Islet of Langerhans (tissue), 1 donor: ENCODE results near the gene HDAC11.
A peak's percentile ranks its signal among the peaks of the same experiment; 100 is the strongest.
"Not testable (repeated sequence)": the region's sequence is repeated elsewhere in the genome, so short reads cannot be mapped to it uniquely, and the experiment has no call there.

ENCODE experiments used
- FAIRE-seq: peaks from one replicate; lab custom pipeline; 2011; peaks lifted over from hg19 to GRCh38; lab: Jason Lieb, UNC

Gene HDAC11, protein sequence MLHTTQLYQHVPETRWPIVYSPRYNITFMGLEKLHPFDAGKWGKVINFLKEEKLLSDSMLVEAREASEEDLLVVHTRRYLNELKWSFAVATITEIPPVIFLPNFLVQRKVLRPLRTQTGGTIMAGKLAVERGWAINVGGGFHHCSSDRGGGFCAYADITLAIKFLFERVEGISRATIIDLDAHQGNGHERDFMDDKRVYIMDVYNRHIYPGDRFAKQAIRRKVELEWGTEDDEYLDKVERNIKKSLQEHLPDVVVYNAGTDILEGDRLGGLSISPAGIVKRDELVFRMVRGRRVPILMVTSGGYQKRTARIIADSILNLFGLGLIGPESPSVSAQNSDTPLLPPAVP

DNA sequence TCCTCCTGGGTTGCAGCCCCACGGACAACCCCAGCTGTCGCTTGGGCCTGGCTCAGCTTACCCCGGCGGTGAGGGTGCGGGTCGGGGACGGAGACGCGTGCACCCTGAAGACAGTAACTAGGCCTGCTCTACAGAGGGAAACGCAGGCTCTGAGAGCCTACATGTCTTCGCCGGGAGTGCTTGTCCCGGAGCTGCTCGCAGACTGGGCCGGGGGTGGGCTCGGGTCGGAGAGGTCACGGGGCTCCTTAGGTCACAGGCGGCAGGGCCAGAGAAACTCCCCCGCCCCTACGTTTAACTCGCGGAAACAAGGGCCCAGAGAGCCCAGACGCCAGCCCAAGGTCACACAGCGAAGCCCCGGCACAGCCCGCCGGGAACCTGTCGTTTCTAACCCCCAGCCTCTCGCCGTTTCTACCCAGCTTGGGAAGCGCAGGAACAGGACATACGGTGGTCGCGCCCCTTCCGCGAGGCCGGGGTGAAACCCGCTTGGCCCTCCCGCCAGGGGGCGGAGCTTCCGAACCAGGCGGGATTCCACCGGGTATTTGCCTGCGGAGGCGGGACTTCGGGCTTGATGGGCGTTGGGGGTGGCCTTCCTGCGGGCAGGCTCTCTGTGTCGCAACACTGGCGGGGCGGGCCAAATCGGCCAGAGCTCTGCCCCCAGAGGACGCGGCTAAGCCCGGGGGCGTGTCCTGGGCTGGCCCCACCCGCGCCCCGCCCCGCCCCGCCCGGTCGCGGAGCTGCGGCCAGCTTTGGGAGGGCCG is at the start of gene HDAC11:
HDAC11 (plus strand) TSS at position 725 of the 758 bp plus-strand sequence. CDS start 42 bp downstream, outside the sequence.
- FAIRE-seq: no peak

DNA sequence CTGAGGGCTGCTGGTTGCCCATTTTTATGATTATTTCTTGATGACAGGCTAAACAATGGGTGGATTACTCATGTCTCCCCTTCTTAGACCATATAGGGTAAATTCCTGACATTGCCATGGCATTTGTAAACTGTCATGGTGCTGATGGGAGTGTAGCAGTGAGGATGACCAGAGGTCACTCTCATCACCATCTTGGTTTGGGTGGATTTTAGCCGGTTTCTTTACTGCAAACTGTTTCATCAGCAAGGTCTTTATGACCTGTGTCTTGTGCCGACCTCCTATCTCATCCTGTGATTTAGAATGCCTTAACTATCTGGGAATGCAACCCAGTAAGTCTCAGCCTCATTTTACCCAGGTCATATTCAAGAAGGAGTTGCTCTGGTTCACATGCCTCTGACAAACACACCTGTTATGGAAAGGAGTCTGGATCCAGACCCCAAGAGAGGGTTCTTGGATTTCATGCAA is 49.7 kb upstream of the HDAC11 start:
- not testable (repeated sequence) for FAIRE-seq

DNA sequence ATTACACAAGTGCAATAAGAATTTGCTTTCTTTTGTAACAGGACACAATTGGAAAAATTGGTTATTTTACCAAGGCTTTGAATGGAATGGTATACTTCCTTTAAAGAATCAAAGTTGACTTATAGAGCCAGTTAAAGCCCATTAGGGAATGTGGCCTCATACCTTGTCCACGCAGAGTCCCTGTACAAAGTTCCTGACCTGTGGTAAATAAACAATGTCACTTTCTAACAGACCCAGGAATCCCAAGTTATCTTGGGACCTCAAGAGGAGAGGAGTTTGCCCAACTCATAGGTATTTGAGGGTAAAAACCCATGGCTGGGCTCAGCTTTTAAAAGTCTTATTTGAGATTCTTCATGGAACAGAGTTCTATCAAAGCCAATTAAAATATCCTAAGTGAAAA is 48.0 kb upstream of the HDAC11 start:
- FAIRE-seq: no peak

DNA sequence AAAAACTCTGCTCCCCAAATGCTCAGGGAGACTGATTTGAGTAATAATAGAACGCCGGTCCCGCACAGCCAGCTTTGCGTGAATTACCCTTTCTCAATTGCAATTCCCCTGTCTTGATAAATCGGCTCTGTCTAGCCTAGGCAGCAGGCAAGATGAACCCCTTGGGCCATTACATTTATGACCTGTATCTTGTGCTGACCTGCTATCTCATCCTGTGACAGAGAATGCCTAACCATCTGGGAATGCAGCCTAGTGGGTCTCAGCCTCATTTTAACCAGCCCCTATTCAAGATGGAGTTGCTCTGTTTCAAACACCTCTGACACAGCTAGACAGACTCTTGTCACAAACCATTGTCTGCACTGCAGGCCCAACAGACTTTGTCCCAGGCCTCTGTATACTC is 46.2 kb upstream of the HDAC11 start:
- no peak for FAIRE-seq

DNA sequence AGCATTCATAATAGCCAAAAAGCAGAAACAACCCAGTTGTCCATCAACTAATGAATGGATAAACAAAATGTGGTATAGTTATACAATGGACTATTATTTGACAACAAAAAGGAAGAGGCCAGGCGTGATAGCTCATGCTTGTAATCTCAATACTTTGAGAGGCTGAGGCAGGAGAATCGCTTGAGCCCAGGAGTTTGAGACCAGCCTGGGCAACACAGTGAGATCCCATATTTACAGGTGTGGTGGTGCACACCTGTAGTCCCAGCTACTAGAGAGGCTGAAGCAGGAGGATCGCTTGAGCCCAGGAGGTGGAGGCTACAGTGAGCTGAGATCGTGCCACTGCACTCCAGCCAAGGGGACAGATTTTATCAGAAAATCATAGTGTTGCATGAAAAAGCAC is 43.9 kb upstream of the HDAC11 start:
- FAIRE-seq: not testable (repeated sequence)

DNA sequence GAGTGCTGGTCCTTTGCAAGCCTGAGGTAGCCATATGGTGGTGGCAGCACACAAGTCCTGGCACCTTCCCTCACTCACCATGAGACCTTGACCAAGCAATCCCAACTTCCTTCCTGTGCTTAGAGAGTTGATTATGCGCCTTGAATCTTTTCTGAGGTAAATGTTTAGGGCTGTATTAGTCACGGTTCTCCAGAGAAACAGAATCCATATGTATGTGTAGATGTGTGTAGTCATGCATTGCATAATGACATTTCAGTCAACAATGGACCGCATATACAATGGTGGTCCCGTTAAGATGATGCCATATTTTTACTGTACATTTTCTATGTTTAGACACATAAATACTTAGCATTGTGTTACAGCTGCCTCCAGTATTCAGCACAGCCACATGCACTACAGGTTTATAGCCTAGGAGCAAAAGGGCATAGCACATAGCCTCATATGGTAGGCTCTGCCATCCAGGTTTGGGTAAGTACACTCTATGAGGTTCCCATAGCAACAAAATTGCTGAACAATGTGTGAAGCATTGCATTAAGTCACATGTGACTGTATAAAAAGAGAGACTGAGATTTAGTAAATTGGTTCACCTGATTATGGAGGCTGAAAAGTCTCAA is 39.8 kb upstream of the HDAC11 start:
- no peak for FAIRE-seq

DNA sequence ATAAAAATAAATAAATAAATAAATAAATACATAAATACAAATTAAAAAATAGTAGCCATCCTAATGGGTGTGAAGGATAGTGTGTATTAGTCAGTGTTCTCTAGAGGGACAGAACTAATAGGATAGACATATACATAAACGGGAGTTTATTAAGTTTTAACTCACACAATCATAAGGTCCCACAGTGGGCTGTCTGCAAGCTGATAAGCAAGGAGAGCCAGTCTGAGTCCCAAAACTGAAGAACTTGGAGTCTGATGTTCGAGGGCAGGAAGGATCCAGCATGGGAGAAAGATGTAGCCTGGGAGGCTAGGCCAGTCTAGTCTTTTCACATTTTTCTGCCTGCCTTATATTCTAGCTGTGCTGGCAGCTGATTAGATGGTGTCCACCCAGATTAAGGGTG is 37.2 kb upstream of the HDAC11 start:
- FAIRE-seq: not testable (repeated sequence)

DNA sequence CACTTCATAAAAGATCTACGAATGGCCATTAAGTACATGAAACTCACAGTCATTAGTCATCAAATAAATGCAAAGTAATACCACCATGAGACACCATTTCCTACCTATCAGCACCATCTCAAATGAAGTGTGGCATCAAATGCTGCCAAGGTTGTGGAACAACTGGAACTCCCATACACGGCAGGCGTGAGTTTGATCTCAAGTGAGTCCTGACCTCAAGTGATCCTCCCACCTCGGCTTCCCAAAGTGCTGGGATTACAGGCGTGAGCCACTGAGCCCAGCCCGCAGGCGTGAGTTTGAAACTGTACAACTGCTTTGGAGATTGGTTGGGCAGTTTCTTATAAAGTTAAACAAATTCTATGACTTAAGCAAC is 28.8 kb upstream of the HDAC11 start:
- FAIRE-seq: no peak

DNA sequence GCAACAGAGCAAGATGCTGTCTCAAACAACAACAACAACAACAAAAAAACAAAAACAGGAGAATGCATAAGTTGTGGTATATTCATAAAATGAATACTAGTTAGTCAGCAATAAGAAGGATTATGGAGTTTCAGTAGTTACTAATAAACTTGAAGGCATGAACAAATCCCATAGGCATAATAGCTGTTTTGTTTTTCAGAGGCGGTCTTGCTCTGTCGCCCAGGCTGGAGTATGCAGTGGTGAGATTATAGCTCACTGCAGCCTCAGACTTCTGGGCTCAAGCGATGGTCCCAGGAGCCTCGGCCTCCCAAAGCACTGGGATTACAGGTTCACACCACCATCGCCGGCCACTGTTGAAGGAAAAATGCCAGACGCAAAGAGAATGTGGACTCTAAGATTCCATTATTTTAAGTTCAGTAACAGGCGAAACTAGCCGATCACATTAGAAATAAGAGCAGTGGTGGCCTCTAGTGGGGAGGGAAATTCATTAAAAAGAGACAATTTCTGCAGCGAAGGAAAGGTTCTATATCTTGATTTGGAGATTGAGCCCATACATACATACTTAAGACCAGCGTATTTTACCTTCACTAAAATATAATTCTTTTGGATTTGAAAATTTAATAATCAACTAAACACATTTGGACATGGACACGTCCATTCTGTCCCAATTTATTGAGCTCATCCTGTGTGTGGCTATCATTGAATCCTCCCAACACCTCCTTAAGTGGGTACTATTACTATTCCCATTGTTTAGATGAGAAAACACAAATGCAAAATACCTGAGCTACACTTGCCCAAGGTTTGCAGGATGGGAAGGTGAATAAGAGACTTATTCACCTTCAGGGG is 27.4 kb upstream of the HDAC11 start:
- FAIRE-seq: peak; percentile 66

DNA sequence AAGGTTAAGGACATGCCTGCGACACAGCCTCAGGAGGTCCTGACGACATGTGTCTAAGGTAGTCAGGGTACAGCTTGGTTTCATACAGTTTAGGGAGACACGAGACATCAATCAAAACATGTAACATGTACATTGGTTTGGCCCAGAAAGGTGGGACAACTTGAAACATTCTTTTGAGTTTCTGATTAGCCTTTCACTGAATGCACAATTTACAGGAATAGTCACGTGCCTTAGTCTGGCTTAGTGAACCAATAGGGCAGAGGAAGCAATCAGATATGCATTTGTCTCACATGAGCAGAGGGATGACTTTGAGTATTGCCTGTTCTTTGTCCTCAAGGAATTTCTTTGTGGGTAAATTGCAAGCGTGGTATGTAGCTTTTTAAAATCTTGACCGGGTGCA is 24.5 kb upstream of the HDAC11 start:
- no peak for FAIRE-seq

DNA sequence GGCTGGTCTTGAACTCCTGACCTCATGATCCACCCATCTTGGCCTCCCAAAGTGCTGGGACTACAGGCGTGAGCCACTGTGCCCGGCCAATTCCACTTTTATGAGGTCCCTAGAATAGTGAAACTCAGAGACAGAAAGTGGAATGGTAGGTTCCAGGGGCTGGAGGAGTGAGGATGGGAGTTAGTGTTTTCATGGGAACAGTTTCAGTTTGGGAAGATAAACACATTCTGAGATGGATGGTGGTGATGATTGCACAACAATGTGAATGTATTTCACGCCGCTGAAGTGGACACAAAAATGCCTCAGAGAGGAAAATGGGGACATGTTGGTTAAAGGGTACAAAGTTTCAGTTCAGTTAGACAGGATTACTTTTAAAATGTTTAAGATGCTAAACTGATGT is 22.5 kb upstream of the HDAC11 start:
- no peak for FAIRE-seq

DNA sequence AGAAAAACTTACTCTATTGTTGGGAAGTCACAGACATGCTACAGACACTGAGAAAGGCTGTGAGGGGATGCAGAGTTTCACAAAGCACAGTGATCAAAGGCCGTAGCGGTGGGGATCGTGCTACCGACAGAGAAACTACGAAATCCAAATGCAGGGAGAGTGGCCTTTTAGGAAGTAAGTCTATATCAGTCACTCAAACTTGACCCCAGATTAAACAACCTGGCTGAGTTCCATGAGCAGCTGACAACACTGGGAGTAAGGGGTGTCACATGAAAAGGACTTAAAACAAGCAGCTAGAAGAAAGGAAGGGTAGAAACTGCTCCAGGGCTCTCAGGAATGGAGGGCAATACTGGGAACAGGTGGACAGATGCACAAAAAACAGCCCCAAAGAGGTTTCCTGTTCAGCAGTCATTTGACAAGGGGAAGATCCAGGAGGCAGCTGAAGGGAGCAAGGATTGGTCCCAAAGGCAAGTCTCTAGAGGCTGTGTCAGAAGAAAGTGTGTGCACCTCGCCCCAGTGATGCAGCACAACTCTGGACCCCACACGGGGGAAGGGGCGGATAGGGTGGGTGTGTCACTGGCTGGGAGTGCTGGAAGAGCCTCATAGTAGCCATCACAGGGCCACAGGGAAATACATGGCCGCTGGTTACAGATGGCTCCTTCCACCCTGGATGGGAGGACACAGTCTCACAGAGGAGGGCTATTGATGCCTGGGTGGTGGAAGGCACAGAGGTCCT is 20.3 kb upstream of the HDAC11 start:
- no peak for FAIRE-seq

DNA sequence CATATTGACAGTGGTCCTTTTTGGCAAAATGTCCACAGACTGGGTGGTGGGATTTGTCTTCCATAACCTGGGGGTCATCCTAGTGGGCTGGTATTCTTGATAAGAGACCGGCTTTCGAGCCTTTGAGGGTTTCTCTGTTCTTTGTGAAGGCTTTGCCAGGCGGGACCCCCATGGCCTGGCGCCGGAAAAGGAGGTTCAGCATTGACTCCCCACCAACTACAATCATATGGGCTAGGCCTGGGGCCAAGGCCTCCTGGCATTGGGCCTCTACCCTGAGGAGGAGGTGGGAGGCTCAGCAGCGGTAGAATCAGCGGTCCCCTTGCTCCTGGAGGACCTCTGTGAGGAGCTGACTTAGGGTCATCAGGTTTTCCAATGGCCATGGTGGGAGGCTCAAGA is 19.8 kb upstream of the HDAC11 start:
- FAIRE-seq: no peak

DNA sequence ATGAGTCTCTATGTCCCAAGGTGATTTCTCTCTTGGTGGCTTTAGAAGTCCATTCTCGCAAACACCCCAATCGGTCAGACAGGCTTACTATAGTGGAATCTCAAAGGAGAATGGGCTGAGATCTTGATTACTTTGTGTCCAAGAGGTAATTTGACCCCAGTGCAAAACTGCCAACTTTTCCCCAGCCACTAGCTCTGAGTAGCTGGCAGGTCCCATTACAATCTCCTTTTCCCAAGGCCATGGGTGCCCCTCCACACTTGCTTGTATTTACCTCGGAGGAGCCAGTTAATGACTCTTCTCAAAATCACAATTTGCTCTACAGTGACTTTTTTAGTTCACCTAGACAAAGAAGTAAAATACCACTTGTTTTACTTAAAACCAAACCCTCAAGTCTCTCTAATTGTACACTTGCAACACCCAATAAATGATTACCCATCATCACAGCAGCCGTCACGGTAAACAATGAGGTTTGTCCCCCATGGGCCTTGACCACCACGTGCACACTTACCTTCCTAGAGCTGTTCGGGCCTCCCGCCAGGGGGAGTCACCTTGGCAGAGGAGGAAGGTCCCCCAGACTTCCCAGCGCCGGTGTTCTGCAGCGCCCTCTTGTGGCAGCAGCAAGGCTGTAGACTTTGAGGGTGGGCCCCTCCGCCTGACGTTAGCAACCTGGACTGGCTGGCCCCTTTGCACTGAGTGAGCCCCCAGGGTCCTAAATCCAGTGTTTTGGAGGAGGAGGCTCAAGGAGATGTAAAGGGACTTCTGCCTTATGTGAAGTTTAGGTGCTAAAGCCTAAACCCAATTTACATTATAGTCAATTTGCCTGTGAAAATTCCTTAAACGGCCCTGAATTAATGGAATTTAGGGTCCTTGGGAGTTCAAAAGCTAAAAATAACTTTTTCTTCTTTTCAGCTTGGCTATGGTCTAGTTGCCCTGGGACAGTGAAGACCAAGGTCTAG is 18.7 kb upstream of the HDAC11 start:
- no peak for FAIRE-seq

DNA sequence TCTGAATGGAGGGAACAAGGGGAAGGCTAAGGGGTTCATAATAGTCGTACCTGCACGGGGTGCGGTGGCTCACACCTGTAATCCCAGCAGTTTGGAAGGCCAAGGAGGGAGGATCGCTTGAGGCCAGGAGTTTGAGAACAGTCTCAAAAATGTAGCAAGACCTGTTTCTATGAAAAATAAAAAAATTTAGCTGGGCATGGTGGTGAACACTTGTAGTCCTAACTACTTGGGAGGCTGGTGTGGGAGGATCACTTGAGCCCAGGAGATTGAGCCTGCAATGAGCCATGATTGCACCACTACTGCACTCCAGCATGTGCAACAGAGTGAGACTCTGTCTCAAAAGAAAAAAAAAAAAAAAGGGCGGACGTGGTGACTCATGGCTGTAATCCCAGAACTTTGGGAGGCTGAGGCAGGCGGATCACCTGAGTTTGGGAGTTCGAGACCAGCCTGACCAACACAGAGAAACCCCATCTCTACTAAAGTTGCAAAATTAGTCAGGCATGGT is 17.9 kb upstream of the HDAC11 start:
- no peak for FAIRE-seq

DNA sequence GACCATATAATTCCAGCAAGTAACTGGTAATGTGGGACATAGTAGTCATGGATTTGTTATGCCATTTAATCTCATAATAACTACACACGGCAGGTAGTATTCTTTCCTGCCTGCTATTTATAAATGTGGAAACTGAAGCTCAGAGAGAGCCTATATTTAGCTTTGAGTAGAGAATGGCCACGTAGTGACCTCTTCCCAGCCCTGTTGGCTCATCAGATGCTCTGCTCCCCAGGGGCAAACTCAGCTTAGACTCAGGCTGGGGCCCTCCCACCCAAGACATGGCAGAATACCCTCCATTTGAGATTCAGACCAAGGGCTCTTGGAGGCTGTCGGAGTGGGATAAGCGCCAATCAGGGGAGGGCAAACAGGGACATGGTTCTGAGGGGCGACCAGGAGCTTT is 17.3 kb upstream of the HDAC11 start:
- no peak for FAIRE-seq

DNA sequence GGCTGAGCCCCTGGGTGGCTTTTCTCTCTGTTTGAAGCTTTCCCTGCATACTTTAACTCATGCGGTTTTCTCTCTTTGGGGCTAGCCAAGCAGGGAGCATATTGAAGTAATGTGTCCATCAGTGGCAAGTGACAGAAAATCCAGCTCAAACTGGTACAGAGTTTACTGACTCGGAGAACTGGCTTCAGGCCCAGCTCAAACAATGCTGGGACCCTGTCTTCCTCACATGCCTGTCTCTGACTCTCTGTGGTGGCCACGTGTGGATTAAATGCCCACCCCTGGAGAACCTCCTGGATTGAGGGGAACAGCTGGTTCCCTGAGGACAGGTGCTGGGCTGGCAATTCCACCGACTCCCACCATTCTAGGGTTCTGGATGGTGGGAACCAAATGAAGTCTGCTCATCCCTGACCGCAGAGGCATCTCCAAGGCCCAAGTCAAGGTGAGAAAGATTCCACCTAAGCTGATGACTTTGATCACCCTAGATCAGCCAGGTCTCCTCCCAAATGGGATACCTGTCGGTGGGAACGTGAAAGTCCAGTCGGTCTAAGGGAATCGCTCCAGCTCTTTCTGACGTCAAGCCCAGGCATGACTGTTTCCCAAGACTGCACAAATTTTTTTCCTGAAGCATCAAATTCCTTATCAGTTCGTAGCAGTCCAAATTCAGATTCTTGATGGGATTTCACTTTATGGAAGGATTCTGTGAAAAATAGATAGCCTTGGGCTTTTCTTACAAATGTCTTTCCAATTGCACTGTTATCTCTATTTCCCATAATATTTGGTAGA is 16.3 kb upstream of the HDAC11 start:
- no peak for FAIRE-seq

DNA sequence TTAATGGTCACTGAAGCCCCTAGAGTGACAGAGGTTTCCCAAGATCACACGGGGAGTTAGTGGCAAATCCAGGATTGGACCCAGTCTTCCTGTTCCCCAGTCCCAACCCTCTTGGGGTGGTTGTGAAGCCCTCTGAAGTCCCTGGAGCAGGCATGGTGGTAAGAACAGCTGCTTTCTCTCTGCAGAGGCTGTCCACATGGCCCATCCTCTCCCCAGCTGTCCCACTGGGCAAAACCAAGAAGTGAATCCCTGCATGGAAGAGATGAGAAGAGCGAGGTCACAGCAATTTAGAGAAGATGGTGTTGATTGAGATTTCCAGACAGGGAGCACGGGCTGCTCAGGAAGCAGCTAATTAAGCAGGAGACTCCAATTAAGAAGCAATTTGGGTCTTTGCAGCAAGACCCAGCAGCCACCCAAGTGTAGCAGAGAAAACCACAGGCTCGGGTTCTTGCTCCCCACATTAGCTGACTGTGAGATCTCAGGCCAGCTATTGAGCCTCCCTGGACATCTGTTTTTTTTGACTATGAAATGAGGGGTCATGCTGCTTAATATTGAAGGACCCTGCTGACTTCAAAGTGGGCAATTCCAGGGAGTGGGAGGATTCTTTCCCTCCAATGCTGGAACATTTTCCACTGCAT is 14.8 kb upstream of the HDAC11 start:
- no peak for FAIRE-seq

DNA sequence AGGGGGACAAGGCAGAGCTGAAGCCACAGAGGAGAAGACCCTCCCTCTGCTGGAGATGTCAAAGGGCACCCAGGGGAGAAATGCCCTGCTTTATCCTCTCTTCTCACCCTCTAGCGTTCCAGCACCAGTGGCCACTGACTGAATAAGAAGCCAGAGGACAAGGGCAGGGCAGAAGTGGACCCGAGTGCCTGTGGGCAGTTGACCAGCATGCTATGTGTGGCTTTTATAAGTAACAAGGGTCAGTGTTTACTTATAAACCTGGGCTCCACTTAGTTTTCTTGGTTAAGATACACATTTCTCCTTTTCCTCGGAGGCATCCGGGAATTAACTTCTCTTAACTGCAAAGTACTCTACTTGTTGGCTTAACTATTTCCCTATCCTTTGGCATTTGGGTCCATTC is 13.3 kb upstream of the HDAC11 start:
- FAIRE-seq: no peak
